Dermis blood vessel endothelial cell (primary cell): Measurements from ENCODE around the gene HAUS3. TPM values are rescaled to one million over a fixed set of nuclear protein-coding genes. Genes with fewer than 3 reads are reported as not detected.
"Not testable (repeated sequence)": the region's sequence is repeated elsewhere in the genome, so short reads cannot be mapped to it uniquely, and the experiment has no call there.

ENCODE experiments used
- DNase-seq: peaks from one replicate; pipeline ENCODE4 v3.0.0; 2010
- total RNA-seq: library from RNA; depleted of rRNA; stranded (reverse); fragments of >200 nt; gene quantifications from 2 replicates; pipeline ENCODE4 v1.2.3, GENCODE V29; 2014

Gene HAUS3
- total RNA-seq, 1 donor from 2014 or later: 14.0 TPM

DNA sequence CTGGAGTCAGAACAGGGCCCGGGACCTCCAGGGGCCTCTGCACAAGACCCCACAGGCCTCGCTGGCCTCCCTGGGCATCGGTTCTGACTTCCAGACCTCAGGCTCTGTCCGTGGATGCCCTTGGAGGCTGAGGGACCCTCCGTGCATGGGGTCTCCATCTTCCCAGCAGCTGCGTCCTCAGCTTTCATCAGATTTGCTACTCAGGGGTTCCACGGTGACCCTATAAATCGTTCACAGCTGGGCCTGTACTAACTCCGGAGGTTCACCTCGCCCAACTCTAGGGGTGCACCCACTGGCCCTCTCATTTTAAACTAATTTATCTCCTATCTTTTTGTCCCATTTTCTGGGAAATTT, 33.1 kb upstream of the HAUS3 start:
- not testable (repeated sequence) for DNase-seq

GRCh38 chr4:2274320-2275043, 32.6 kb upstream of the HAUS3 start:
- DNase-seq: no peak

DNA sequence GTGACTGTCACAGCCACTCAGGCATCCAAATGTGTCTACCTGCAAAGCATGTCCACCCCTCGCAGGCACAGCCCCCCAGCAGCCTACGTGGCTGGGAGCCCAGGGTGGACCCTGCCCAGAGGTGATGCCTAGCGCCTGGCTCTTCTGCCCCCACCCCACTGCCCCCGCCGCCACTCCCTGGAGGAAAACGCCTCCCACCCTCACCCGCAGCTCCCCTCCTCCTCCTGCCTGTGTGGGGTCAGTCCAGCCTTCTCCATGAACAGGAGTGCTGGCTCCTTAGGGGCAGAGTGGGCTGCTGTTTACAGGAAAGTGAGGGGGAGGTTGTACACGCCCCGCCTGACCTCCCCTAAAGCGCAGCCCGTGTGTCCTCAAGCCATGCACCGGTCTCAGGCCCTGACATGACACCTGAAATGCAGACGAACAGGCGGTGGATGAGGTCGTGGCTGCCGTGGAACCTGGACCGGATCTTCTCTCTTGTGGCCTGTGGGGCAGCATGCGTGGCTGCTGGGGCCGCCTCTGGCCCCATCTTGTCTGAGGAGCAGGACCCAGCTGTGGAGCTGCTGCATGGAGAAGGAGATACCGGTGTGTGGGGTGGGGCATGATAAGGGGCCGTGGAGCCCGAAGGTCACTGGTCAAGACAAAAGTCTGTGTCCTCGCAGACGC, 31.9 kb upstream of the HAUS3 start:
- DNase-seq: no peak

DNA sequence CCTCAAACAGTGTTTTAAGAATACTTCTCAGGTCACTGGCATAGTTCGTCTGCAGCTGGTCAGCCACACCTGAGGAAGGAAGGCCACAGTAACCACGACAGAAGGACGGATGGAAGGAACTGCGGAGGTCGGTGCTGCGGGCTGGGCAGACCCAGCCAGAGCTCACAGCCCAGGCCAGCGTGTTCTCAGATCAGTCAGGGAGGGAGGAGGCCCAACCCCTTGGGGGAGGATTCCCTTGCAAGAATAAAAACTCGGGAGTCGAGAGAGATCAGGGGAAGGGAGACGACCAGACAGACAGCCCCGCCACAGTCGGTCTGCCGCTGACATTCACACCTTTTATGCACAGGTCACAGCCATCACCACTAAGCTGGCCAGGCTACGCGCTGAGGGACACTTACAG, 31.3 kb upstream of the HAUS3 start:
- DNase-seq: no peak

GRCh38 chr4:2272828-2273120, 30.9 kb upstream of the HAUS3 start:
- no peak for DNase-seq

GRCh38 chr4:2272026-2272827, 30.3 kb upstream of the HAUS3 start:
- no peak for DNase-seq

DNA sequence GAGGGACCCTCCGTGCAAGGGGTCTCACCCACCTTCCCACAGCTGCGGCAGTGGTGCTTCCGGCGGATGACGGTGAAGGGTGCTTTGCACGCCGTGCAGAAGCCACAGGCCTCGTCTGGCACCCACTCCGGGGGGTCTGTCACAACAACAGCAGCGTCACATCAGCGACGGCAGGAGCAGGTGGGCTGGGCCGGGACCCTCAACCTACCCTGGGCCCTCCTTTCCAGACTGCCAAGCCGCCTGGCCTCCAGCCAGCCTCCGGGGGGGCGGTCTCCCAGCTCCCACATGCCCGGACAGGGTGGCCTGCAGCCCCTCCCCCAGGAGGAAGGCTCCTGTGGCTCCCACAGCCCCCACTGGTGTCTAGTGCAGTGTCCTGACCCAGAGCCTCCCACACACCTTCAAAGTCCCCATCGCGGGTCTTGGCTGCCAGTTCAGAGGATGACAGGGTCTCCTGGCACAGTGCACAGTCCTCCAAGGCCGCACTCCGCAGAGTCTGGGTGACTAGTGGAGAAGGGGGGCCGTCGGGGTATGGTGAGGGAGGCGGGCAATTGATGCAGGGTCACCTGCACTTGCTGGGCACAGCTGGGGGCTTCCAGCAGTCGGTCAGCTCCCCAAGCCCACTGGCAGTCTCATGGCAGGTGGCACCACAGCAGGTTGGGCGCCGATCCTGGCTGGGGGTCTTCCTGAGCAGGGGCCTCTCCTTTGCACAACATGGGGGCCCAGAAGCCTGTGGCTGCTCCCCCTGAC, 29.5 kb upstream of the HAUS3 start:
- DNase-seq: no peak

- no peak for DNase-seq
Measured at GRCh38 chr4:2270341-2271165, 28.6 kb upstream of the HAUS3 start.

DNA sequence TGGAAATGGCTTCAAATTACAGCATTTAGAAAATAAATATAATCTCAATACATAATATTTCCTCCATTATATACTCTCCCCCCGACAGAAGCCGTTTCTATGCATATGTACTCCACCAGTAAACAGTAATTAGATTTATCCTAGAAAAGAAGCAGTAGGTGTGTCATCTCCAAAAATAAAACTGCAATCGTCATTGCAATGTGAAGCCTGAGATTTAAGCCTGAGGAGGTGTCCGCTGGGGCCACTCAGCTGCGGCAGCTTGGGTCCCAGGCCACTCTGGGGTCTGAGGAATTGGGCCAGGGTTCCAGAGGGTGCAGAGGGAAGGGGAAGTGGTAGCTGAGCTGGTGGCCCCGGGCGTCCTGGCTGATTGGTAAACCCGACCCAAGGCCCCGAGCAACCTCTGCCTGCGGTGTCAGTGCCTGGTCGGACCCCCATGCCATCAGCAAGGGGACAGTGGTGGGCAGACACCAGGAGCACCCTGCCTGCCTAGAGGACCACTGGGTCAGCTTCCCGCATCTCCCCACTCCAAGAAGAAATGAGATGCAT, 27.8 kb upstream of the HAUS3 start:
- DNase-seq: no peak

GRCh38 chr4:2269206-2269531, 27.2 kb upstream of the HAUS3 start:
- DNase-seq: no peak

DNA sequence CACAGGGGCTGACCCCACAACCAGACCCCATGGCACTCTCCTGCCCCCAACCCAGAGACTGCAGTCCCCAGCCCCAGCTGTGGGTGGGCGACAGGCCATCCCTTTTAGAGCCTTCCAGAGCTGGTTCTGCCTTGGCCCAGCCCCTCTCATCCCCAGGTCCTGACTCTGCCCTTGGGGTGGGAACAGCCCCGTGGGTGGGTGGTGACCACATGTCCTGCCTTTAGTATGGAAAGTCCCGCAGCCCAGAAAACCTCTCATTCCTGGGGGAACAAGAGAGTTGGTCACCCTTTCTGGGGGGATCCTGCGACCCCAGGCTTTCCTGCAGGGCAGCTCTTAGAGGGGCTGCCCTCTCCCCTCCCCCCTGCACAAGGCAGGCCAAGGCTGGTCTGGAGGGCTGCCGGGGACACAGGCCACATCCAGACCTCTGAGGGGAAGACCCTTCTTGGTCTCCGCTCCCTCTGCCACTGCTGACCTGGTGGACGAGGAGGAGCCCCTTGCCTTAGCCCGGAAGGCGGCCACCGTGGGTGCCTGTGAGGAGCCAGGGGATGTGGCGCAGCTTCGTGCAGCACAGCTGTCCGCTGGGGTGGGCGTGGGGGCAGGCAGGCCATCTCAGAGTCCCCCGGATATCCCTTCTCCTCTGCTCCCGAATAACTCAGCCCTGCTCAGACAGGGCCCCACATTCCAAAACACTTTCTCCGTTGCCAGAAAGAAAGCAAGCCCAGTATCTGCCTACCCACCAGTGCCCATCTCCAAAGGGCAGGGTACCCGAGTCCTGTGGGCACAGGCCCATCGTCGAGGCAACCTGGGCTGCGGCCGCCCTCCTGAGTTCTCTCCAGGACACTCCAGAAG, 26.7 kb upstream of the HAUS3 start:
- DNase-seq: no peak

- no peak for DNase-seq
Measured at GRCh38 chr4:2267841-2268240, 25.9 kb upstream of the HAUS3 start.

DNA sequence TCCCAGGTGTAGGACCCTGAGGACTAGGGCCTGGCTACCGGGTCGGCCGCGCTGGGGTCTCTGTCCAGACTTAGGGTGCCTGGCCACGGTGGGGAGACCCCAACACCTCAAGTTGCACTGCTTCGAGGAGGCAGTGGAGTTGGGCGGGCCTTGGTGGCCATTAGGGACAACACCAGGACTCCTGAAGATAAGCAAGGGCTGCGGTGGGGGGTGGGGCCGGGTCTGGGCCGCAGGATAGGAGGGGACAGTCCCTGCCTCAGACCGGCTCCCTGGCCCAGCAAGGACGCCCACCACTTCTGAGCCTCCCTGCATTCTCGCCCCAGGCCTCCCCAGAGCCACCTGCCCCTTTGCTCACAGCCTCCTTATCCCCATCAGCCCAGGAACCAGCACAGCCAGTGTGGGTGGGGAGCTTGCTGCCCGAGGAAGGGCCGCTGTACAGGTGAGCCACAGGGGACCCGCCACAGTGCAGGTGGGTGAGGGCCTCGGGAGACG, 25.4 kb upstream of the HAUS3 start:
- no peak for DNase-seq

- DNase-seq: no peak
Measured at GRCh38 chr4:2266821-2267220, 24.9 kb upstream of the HAUS3 start.

- no peak for DNase-seq
Measured at GRCh38 chr4:2266181-2266580, 24.3 kb upstream of the HAUS3 start.

DNA sequence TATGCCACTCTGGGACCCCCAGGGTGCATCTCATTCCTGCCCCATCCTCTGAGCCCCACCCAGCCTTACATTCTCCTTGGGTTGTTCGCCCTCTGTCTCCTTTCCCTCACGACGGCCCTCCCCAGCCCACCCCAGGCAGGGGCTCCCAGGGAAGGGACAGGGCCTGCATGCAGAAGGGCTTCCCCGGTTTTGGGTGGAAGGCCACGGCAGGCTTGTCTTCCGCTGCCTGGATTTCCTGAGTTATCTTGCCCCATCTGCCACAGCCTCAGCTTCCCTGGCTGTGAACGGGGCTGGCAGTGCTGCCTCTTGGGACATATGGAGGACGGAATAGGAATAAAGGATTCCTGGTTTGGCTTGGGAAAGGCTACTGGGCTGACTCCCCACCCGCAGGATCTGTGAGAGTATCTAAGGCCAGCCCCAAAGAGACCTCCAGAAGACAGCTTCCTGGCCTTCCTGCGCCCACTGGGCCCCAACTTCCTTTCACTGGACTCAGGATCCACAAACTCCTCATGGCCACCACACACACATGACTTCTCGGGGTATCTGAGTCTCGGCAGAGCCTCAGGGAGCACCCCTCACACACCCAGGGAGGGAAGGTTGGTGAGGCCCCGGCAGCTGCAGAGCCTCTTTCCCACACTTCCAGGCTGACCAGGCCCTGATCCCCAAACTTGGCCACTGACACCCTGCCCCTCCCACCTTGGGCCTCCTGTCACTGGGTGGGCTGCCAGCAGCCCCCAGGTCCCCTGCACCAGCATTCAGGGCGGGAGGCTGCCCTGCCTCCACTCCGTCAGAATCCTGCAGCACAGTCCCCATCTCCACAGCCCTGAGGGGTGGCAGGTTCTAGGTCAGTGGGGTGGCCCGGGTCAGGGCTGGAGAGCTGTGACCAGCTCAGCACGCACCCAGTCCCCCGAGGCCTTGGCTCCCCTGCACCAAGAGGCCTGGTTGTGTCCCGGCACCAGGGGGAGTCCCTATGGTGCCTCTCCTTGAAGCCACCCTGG, 23.5 kb upstream of the HAUS3 start:
- DNase-seq: no peak

DNA sequence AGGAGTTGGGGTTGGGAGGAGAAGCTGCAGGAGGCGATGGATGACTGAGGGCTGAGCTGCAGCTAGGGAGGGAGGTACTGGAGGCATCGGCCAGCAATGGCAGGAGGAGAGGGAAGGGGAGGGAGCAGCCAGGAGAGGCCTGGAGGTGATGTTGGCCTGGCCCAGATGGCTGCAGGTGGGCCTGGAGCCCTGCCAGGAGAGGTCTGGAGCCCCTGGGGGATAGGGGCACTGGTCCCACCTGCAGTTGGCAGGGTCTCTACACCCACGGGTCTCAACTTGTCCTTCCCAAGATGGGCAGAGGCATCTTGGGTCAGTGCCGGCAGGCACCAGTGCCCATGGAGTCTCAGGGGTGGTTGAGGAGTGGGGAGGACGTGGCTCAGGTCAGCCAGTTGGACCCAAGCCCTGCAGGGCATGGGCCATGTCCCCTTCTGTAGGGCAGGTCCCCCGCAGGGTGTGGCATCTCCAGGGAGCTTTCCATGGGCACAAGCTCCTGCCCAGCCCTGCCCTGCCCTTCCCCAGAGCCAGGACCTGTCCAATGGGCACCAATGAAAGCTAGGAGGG, 22.6 kb upstream of the HAUS3 start:
- no peak for DNase-seq

DNA sequence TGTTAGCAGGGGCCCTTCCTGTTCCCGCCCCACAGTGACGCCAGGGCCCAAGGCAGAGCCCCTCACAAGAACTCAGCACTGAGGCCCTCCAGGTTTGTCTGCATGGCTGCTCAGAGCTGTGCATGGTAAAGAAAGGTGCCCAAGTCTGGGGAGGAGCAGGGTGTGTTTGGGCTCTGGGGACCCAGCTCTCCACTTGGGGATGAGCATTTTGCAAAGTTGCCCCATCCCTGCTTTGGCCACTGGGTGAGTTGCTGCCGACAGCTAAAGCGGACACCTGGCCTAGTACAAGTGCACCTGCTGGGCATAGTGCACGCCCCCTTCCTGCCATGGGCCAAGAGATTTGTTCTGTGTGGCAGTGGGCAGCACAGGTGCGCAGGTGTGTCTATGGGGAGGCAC, 22.0 kb upstream of the HAUS3 start:
- DNase-seq: no peak

DNA sequence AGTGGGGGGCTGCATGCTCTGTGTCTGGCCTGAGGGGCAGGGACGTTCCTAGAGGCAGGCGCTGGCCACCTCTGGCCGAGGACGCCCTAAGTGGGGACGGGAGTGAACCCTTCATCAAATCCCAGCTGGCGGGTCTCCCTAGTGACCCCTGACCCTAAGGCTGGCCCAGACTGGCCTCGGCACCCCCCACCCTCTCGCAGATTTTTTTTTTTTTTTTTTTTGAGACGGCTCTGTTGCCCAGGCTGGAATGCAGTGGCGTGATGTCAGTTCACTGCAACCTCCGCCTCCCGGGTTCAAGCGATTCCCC, 21.0 kb upstream of the HAUS3 start:
- no peak for DNase-seq
